Ascending aorta (tissue), 2 donors: ENCODE measurements around the gene NOC4L. TPM values are rescaled to one million over a fixed set of nuclear protein-coding genes. Genes with fewer than 3 reads are reported as not detected.

Experiments
- DNase-seq, 2 donors: peaks; one replicate each; pipeline ENCODE4 v3.0.0-alpha.2; 2019; ENCODE audit warnings: low spot score in 2 of 2
- H3K27ac ChIP-seq, 2 donors: fragments of 200-600 bp; sonication (generic); one replicate each; pipeline ENCODE4 v1.5.1; 2016 to 2017; ENCODE audit warnings: mild to moderate bottlenecking in 1 of 2
- H3K27me3 ChIP-seq: fragments of 200-600 bp; sonication (generic); one replicate; pipeline ENCODE4 v1.5.1; 2017
- H3K36me3 ChIP-seq, 2 donors: fragments of 200-600 bp; sonication (generic); one replicate each; pipeline ENCODE4 v1.5.1; 2016
- H3K4me1 ChIP-seq, 2 donors: fragments of 200-600 bp; sonication (generic); one replicate each; pipeline ENCODE4 v1.5.1; 2016 to 2017; ENCODE audit warnings: mild to moderate bottlenecking in 1 of 2
- H3K4me3 ChIP-seq, 2 donors: fragments of 200-600 bp; sonication (generic); one replicate each; pipeline ENCODE4 v1.5.1; 2016 to 2017; ENCODE audit warnings: mild to moderate bottlenecking in 1 of 2
- H3K9me3 ChIP-seq, 2 donors: fragments of 200-600 bp; sonication (generic); one replicate each; pipeline ENCODE4 v1.5.1; 2016
- intact Hi-C: fragments of 100-400 bp; cut with DNase I; formaldehyde crosslinking; loops from one replicate; pipeline ENCODE4 v1.15.1; 2023
- total RNA-seq: library from RNA; depleted of rRNA; stranded (reverse); fragments of >200 nt; gene quantifications from one replicate; pipeline ENCODE4 v1.1.0, GENCODE V29; 2016
- TF ChIP-seq, protein P1 (sequence below), 3 experiments: fragments of 200-600 bp in 2 of 3; fragments of 450-650 bp in 1 of 3; sonication (generic) in 2 of 3; IDR thresholded peaks; one replicate each; pipeline ENCODE4 v1.5.1; 2016 to 2019; ENCODE audit warnings: antibody characterized with exemption in 3 of 3, mild to moderate bottlenecking in 1 of 3, moderate library complexity in 1 of 3

Gene NOC4L
- total RNA-seq, 1 donor from 2014 or later: 9.2 TPM

DNA sequence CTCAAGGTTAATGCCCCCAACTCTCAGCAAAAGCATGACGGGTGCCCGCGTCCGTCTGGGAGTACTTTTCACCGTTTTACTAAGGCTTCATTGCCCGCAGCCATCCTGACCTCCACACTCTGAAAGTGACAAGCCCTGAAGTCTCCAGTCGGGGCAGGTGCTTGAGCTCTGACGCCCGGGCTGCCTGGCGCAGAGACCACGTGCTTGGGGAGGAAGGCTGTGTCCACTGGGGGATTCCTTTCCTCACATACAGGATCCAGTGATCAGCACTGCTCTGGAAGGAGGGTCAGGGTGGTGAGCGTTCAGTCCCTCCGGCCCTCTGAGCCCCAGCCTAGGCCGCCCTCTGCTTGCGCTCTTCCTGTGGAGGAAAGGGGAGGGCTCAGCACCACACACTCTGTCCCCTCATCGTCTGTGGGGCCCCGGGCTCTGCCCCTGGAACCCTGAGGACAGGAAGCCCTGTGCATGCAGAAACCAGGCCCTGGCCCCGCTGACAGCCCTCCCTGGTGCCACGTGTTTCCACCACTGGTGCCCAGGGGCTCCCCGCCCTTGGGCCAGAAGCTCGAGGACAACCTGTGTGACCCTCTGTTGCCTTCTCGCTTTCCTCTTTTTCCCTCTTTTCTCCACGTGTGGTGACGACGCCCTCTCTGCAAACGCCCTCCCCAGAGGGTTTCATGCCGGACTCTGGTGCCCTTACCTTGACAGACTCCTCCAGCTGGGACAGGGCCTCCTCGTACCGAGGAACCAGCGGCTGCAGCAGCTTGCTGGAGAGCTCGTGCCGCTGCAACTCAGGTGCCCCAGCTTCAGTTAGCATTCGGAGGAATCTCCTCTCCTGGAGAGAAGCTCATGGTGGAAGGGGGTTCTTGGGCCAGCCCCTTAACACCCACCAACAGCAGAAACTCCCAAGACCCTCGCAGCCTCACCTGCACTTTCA, 5.1 kb upstream of the NOC4L start:
- intact Hi-C loops: no loop called here
- Histone ChIP-seq H3K27me3 (no peaks in the 10 kb centered on the region), H3K4me3 (no peak overlapping the region), H3K36me3 (peaks cover 35 to 41% of the 10 kb centered on the region in 2 donors), H3K4me1 (peaks cover 4 to 10% of the 10 kb centered on the region in 2 donors), H3K27ac (no peak overlapping the region), H3K9me3 (no peaks in the 10 kb centered on the region)
- no peak for DNase-seq
- TF ChIP-seq, protein P1, sequence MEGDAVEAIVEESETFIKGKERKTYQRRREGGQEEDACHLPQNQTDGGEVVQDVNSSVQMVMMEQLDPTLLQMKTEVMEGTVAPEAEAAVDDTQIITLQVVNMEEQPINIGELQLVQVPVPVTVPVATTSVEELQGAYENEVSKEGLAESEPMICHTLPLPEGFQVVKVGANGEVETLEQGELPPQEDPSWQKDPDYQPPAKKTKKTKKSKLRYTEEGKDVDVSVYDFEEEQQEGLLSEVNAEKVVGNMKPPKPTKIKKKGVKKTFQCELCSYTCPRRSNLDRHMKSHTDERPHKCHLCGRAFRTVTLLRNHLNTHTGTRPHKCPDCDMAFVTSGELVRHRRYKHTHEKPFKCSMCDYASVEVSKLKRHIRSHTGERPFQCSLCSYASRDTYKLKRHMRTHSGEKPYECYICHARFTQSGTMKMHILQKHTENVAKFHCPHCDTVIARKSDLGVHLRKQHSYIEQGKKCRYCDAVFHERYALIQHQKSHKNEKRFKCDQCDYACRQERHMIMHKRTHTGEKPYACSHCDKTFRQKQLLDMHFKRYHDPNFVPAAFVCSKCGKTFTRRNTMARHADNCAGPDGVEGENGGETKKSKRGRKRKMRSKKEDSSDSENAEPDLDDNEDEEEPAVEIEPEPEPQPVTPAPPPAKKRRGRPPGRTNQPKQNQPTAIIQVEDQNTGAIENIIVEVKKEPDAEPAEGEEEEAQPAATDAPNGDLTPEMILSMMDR (IDR thresholded peaks at IDR 0.05): no peak

DNA sequence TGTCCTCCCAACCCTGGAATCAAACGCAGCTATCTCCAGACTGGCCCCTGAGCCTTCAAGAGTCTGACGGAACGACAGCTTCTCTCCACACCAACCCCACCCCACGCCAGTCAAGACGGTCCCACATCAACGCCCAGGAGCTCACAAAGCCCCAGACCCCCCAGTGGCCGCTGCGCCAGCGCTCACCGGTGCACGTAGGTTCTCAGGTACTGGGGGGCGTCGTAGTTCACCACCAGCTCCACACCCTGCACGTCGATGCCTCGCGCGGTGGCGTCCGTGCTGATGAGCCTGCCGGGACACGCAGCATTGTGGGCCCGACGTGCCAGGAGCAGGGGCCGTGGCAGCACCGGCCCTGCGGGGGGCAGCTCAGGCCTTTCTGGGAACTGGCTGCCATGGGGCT, 4.3 kb upstream of the NOC4L start:
- Histone ChIP-seq H3K27ac (no peak overlapping the region), H3K4me1 (peaks cover 4 to 11% of the 10 kb centered on the region in 2 donors), H3K4me3 (no peak overlapping the region), H3K9me3 (no peaks in the 10 kb centered on the region), H3K27me3 (no peaks in the 10 kb centered on the region), H3K36me3 (peaks cover 35 to 41% of the 10 kb centered on the region in 2 donors)
- peak in 1 of 2 donors; percentile 61 for DNase-seq
- TF ChIP-seq, protein P1 (IDR thresholded peaks at IDR 0.05): no peak
- intact Hi-C loops: loop anchor here (10.0 kb wide), 2 partner anchors 245 to 425 kb away; partner anchors contain the start of genes SFSWAP and ULK1

DNA sequence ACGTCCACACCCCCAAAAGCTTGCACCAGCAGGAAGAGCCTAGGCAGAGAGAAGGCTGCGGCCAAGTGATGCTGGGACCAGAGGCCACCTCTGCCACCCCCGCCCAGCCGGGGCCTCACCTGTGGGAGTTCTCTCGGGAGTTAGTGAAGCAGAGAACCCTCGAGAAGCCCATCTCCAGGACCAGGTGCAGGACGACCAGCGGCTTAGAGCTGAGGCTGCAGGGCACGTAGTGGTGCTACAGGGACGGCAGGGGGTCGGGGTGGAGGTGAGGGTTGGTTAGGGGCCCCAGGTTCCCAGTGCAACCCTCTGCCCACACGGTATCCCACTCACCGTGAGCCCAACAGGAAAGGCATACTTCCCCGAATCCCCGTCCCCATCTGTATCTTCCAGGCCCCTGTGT, 3.8 kb upstream of the NOC4L start:
- Histone ChIP-seq H3K4me1 (peaks cover 4 to 16% of the 10 kb centered on the region in 2 donors), H3K36me3 (peaks cover 35 to 41% of the 10 kb centered on the region in 2 donors), H3K9me3 (no peaks in the 10 kb centered on the region), H3K4me3 (no peak overlapping the region), H3K27ac (no peak overlapping the region), H3K27me3 (no peaks in the 10 kb centered on the region)
- TF ChIP-seq, protein P1 (IDR thresholded peaks at IDR 0.05): no peak
- intact Hi-C loops: loop anchor here (10.0 kb wide), 2 partner anchors 246 to 426 kb away; partner anchors contain the start of genes SFSWAP and ULK1
- DNase-seq: no peak

DNA sequence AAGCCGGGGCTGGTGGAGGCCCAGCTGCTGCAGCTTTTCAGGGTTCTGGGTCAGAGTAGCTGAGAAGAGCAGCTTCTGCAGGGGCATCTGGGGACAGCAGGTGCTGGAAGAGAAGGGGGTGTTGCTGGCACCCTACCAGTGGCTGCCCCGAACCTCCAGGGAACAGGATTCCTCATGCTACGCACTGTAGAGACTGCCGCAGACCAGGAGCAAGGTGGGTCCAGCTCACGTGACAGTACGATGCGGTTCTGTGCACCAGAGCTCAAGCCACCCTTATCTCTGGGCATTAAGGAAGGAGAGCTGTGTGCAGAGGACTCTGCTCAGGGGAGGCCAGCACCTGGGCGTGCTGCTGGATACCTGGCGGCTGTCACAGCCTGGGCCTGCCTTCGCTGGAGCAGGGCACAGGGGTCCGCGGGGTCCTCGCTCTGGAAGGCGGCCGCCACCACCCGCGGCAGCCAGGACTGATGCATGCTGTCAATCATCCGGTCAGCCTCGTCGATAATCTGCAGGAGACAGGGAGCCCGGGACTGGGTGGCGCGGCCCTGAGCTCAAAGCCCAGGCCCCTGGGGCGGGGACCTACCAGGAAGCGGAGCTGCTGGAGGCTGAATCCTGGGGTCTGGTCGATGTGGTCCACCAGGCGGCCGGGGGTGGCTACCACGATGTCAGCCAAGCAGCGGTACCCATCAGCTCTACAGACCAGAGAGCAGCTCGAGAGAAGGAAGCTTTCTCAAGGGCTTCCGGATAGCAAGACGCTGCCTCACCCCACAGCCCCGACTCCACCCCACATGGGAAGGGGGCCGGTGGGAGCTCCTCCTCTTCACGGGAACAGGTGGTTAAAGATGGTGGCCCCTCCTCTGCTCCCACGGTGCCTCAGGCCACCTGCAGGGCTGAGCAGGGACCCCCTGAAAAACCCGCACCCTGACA, 3.1 kb upstream of the NOC4L start:
- Histone ChIP-seq H3K27me3 (no peaks in the 10 kb centered on the region), H3K4me1 (peaks cover 4 to 16% of the 10 kb centered on the region in 2 donors), H3K36me3 (peaks cover 35 to 41% of the 10 kb centered on the region in 2 donors), H3K27ac (no peak overlapping the region), H3K4me3 (no peak overlapping the region), H3K9me3 (no peaks in the 10 kb centered on the region)
- TF ChIP-seq, protein P1 (IDR thresholded peaks at IDR 0.05): no peak
- no peak for DNase-seq
- intact Hi-C loops: loop anchor here (10.0 kb wide), 2 partner anchors 246 to 426 kb away; partner anchors contain the start of genes SFSWAP and ULK1

DNA sequence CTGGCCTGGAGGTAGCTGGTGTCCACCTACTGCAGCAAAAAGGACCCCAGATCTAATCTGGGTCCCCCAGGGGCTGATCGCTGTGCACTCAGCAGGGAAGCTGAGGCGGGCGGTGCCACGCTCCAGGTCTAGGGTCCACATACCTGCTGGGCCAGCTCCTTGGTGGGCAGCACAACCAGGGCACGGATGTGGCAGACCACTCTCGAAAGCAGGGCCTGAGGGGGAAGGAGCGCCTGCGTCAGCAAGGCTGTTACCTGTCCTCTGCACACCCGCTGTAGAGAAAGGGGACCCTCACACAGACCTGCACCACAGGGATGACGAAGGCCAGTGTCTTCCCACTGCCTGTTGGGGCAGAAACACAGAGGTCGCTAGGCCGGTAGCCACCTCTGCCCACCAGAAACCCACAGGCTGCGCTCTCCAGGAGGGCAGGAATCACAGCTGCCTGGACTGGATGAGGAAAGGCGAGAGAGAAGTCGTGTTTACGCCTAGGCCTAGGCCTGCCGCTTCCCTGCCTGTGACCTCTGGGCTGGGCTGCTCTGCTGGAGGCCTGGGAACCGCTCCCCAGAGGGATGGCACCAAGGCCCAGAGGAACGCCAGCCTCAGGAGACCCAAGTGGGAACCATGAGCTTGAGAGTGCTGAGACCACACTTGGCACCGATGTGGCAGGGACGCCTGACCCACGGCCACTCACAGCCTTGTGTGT, 2.1 kb upstream of the NOC4L start:
- Histone ChIP-seq H3K4me1 (peaks cover 4 to 16% of the 10 kb centered on the region in 2 donors), H3K36me3 (peaks cover 35 to 42% of the 10 kb centered on the region in 2 donors), H3K9me3 (no peaks in the 10 kb centered on the region), H3K27ac (no peak overlapping the region), H3K27me3 (no peaks in the 10 kb centered on the region), H3K4me3 (peak overlapping the region in 1 of 2 donors; percentile 97)
- intact Hi-C loops: loop anchor here (10.0 kb wide), 2 partner anchors 247 to 427 kb away; partner anchors contain the start of genes SFSWAP and ULK1
- TF ChIP-seq, protein P1 (IDR thresholded peaks at IDR 0.05): no peak
- DNase-seq: no peak
